ENCODE data around the gene PPP1R14B. TPM values are rescaled to one million over a fixed set of nuclear protein-coding genes. Genes with fewer than 3 reads are reported as not detected.
A peak's percentile ranks its signal among the peaks of the same experiment; 100 is the strongest.

PPP1R14B gene
- polyA plus RNA-seq, 3 donors: 11.7 to 40.7 (median 34.2) TPM

DNA sequence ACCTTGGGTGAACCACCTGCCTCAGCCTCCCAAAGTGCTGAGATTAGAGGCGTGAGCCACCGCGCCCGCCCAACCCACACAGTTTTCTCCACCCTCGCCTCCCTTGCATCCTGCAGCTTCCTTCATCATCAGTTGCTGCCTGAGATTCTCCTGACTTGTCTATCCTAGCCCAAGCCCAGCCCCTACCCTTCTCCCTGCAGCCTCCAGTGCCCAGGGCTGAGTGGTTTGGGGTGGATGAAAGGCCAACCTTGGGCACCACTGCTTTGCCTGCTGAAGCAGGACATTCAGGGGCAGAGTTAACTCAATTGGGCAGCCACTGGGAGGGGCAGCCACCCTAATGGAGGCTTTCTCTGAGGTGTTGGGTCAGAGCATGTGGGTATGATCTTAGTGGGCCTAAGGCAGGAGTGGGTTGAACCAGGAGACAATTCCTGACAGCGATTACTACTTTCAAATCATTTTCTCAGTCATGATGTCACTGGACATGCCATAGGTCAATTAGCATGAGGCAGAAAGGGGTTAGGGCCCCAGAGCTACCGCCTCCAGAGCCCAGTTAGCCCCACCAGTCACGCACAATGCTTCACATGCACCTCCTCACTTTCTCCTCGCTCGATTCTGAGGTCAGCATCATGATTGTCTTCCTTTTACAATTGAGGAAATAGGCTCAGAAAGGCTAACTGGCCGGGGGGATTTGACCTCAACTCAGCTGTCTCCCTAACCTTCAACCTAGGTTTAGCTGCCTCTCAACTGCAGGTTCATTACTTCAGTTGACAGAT is 6.9 kb downstream of the PPP1R14B start:
- H3K79me2 ChIP-seq (ENCODE audit: insufficient read depth, low read length): peaks cover 25% of the 10 kb centered on the region
- peaks cover 60 to 75% of the 10 kb centered on the region in 2 donors for H3K4me1 ChIP-seq (ENCODE audit: control insufficient read depth in 1 of 2, insufficient read depth in 2 of 2, low read length in 2 of 2)
- Mint-ChIP-seq H3K36me3 (peaks cover 22 to 24% of the 10 kb centered on the region in 2 donors), H3K27ac (peak overlapping the region; percentile 100), H3K4me1 (peaks cover 55% of the 10 kb centered on the region), H3K9me3 (no peaks in the 10 kb centered on the region), H3K27me3 (ENCODE audit: low read depth in 3 of 3) (peaks cover 2 to 9% (median 7%) of the 10 kb centered on the region in 3 donors), H3K4me3 (peak overlapping the region; percentile 87 to 92)
- H4K20me1 ChIP-seq (ENCODE audit: insufficient read depth, low read length): no peaks in the 10 kb centered on the region
- H3K27ac ChIP-seq (ENCODE audit: low read depth in 1 of 2, low read length in 2 of 2): peak overlapping the region; percentile 96 to 100
- no peak for TF ChIP-seq CTCF (IDR thresholded peaks at IDR 0.05)
- H3K4me2 ChIP-seq (replicated peaks; ENCODE audit: extremely low read depth, low read length, poor library complexity, severe bottlenecking): peak overlapping the region; percentile 99
- peak; percentile 97 to 100 (median 98) for DNase-seq
- no peak overlapping the region for H2AFZ ChIP-seq (ENCODE audit: insufficient read depth, low read depth, low read length, poor library complexity, severe bottlenecking)
- 44% methylated on average over 8 of the region's 11 CpGs for WGBS (ENCODE audit: insufficient coverage)
- no peaks in the 10 kb centered on the region for H3K27me3 ChIP-seq (ENCODE audit: control insufficient read depth in 2 of 2, insufficient read depth in 2 of 2, low read length in 2 of 2)
- H3K9me3 ChIP-seq (replicated peaks in 1 of 2; ENCODE audit: control insufficient read depth in 1 of 2, insufficient read depth in 1 of 2, low read length in 2 of 2): no peaks in the 10 kb centered on the region
- peak overlapping the region; percentile 40 to 84 (median 41) for H3K4me3 ChIP-seq (replicated peaks in 1 of 3; ENCODE audit: low read depth in 2 of 3, low read length in 3 of 3)
- H3K36me3 ChIP-seq (replicated peaks in 1 of 2; ENCODE audit: control insufficient read depth in 1 of 2, insufficient read depth in 2 of 2, low read length in 2 of 2): peaks cover 10 to 12% of the 10 kb centered on the region in 2 donors
- peak overlapping the region; percentile 95 for H3K9ac ChIP-seq (ENCODE audit: insufficient read depth, low read length, poor library complexity, severe bottlenecking)
- intact Hi-C loops (cut with micrococcal nuclease): loop anchor here (2.0 to 5.0 kb wide), 4 partner anchors 13 to 65 kb away; partner anchors contain the start of genes FERMT3 (in 2 of the 2), CATSPERZ (in 1 of the 2), ESRRA (in 1 of the 2) and NUDT22 (in 1 of the 2)

GRCh38 chr11:64238999-64239398 is 7.7 kb downstream of the PPP1R14B start:
- H3K9me3 Mint-ChIP-seq: no peaks in the 10 kb centered on the region
- Histone ChIP-seq H4K20me1 (ENCODE audit: insufficient read depth, low read length) (no peaks in the 10 kb centered on the region), H3K4me3 (replicated peaks in 1 of 3; ENCODE audit: low read depth in 2 of 3, low read length in 3 of 3) (peak overlapping the region in 1 of 3 experiments; percentile 14), H3K36me3 (replicated peaks in 1 of 2; ENCODE audit: control insufficient read depth in 1 of 2, insufficient read depth in 2 of 2, low read length in 2 of 2) (peaks cover 9% of the 10 kb centered on the region in 2 donors), H3K27ac (ENCODE audit: low read depth in 1 of 2, low read length in 2 of 2) (peak overlapping the region; percentile 96 to 100), H3K4me1 (ENCODE audit: control insufficient read depth in 1 of 2, insufficient read depth in 2 of 2, low read length in 2 of 2) (peaks cover 59 to 71% of the 10 kb centered on the region in 2 donors), H3K27me3 (ENCODE audit: control insufficient read depth in 2 of 2, insufficient read depth in 2 of 2, low read length in 2 of 2) (peaks cover 0 to under 1% of the 10 kb centered on the region in 2 donors), H3K9me3 (replicated peaks in 1 of 2; ENCODE audit: control insufficient read depth in 1 of 2, insufficient read depth in 1 of 2, low read length in 2 of 2) (no peaks in the 10 kb centered on the region), H3K9ac (ENCODE audit: insufficient read depth, low read length, poor library complexity, severe bottlenecking) (peak overlapping the region; percentile 95), H3K79me2 (ENCODE audit: insufficient read depth, low read length) (peaks cover 25% of the 10 kb centered on the region), H2AFZ (ENCODE audit: insufficient read depth, low read depth, low read length, poor library complexity, severe bottlenecking) (no peak overlapping the region), H3K4me2 (replicated peaks; ENCODE audit: extremely low read depth, low read length, poor library complexity, severe bottlenecking) (peak overlapping the region; percentile 23)
- peak overlapping the region; percentile 16 to 46 for H3K4me3 Mint-ChIP-seq
- peaks cover 2 to 9% (median 9%) of the 10 kb centered on the region in 3 donors for H3K27me3 Mint-ChIP-seq (ENCODE audit: low read depth in 3 of 3)
- H3K36me3 Mint-ChIP-seq: peaks cover 18 to 21% of the 10 kb centered on the region in 2 donors
- intact Hi-C loops (cut with micrococcal nuclease): no loop called here
- H3K27ac Mint-ChIP-seq: peak overlapping the region; percentile 100
- DNase-seq: peak; percentile 59 to 72 (median 67)
- 11% methylated on average over 4 of the region's 5 CpGs for WGBS (ENCODE audit: insufficient coverage)
- peaks cover 55% of the 10 kb centered on the region for H3K4me1 Mint-ChIP-seq
- TF ChIP-seq CTCF (IDR thresholded peaks at IDR 0.05): no peak
